B cell (primary cell): ENCODE data around the gene NEU2.

Source experiments
- CTCF ChIP-seq: fragments of 200-600 bp; IDR thresholded peaks from one replicate; pipeline ENCODE4 v1.8.0; 2022; ENCODE audit warnings: antibody characterized with exemption, mild to moderate bottlenecking
- EZH2 ChIP-seq: IDR thresholded peaks from 2 replicates; pipeline ENCODE4 v1.6.1; 2012; ENCODE audit warnings: borderline replicate concordance, low read depth, mild to moderate bottlenecking, moderate library complexity, low read length; ENCODE audit not compliant: insufficient read depth, poor library complexity, severe bottlenecking

GRCh38 chr2:233076749-233077148, 44.3 kb downstream of the NEU2 start:
- TF ChIP-seq CTCF (no peak), EZH2 (no peak)
